Activated T-cell treated with anti-CD3 and anti-CD28 coated beads for 48 hours (primary cell): ENCODE results near the gene RPH3AL.
"Not testable (repeated sequence)": the region's sequence is repeated elsewhere in the genome, so short reads cannot be mapped to it uniquely, and the experiment has no call there.

Experiments used
- DNase-seq: peaks from one replicate; pipeline ENCODE4 v3.0.0-alpha.2; 2020; ENCODE audit warnings: low read depth

The RPH3AL gene

GRCh38 chr17:379531-380465 is 27.2 kb upstream of the RPH3AL start:
- no peak for DNase-seq

- no peak for DNase-seq
Measured at GRCh38 chr17:378068-378467, 25.5 kb upstream of the RPH3AL start.

- DNase-seq, result no peak
Measured at GRCh38 chr17:376936-377863, 24.6 kb upstream of the RPH3AL start.

- DNase-seq, result no peak
Measured at GRCh38 chr17:373613-374230, 21.1 kb upstream of the RPH3AL start.

- no peak for DNase-seq
Measured at GRCh38 chr17:372157-373152, 19.8 kb upstream of the RPH3AL start.

- DNase-seq, result no peak
Measured at GRCh38 chr17:371583-371982, 19.0 kb upstream of the RPH3AL start.

- DNase-seq, result not testable (repeated sequence)
Measured at GRCh38 chr17:367656-368055, 15.0 kb upstream of the RPH3AL start.

- not testable (repeated sequence) for DNase-seq
Measured at GRCh38 chr17:366657-367615, 14.3 kb upstream of the RPH3AL start.

GRCh38 chr17:364766-365165 is 12.2 kb upstream of the RPH3AL start:
- no peak for DNase-seq

GRCh38 chr17:364308-364707 is 11.7 kb upstream of the RPH3AL start:
- DNase-seq, result no peak

GRCh38 chr17:362721-363120 is 10.1 kb upstream of the RPH3AL start:
- no peak for DNase-seq

- no peak for DNase-seq
Measured at GRCh38 chr17:360092-360750, 7.6 kb upstream of the RPH3AL start.

- no peak for DNase-seq
Measured at GRCh38 chr17:358491-359151, 6.0 kb upstream of the RPH3AL start.

- no peak for DNase-seq
Measured at GRCh38 chr17:357644-358043, 5.0 kb upstream of the RPH3AL start.

GRCh38 chr17:356671-357434 is 4.2 kb upstream of the RPH3AL start:
- DNase-seq, result no peak

GRCh38 chr17:354651-355556 is 2.3 kb upstream of the RPH3AL start:
- DNase-seq, result no peak

- no peak for DNase-seq
Measured at GRCh38 chr17:353838-354234, 1.2 kb upstream of the RPH3AL start.
